Lower leg skin (tissue), 3 donors: ENCODE results near the gene APBA3.

Experiments used
- POLR2A ChIP-seq, 2 donors: fragments of 450-650 bp; IDR thresholded peaks; one replicate each; pipeline ENCODE4 v1.6.1; 2016 to 2017; ENCODE audit warnings: antibody characterized with exemption in 2 of 2, mild to moderate bottlenecking in 1 of 2, moderate library complexity in 1 of 2
- TF ChIP-seq, protein P1 (sequence below), 3 donors: fragments of 450-650 bp; IDR thresholded peaks; one replicate each; pipeline ENCODE4 v1.5.1; 2016; ENCODE audit warnings: antibody characterized with exemption in 3 of 3, mild to moderate bottlenecking in 3 of 3, moderate library complexity in 2 of 3

DNA sequence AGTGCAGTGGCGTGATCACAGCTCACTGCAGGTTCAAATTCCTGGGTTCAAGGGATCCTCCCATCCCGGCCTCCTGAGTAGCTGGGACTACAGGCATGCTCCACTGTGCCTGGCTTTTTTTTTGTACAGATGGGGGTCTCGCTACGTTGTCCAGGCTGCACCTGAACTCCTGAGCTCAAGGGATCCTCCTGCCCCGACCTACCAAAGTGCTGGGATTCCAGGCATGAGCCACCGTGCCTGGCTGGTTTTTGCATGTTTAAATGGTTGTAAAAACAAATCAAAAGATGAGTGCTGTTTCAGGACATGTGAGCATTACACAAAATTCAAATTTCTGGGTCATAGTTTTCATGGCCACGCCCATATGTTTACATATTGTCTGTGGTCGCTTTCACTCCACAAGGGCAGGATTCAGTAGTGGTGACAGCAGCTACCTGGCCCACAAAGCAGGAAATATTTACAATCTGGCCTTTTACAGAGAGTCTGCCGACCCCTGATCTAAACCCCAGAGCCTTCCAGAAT, 19.4 kb upstream of the APBA3 start:
- TF ChIP-seq, protein P1, sequence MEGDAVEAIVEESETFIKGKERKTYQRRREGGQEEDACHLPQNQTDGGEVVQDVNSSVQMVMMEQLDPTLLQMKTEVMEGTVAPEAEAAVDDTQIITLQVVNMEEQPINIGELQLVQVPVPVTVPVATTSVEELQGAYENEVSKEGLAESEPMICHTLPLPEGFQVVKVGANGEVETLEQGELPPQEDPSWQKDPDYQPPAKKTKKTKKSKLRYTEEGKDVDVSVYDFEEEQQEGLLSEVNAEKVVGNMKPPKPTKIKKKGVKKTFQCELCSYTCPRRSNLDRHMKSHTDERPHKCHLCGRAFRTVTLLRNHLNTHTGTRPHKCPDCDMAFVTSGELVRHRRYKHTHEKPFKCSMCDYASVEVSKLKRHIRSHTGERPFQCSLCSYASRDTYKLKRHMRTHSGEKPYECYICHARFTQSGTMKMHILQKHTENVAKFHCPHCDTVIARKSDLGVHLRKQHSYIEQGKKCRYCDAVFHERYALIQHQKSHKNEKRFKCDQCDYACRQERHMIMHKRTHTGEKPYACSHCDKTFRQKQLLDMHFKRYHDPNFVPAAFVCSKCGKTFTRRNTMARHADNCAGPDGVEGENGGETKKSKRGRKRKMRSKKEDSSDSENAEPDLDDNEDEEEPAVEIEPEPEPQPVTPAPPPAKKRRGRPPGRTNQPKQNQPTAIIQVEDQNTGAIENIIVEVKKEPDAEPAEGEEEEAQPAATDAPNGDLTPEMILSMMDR (IDR thresholded peaks at IDR 0.05), result no peak
- no peak for TF ChIP-seq POLR2A (IDR thresholded peaks at IDR 0.05)
